Spleen (tissue), 11 donors: Measurements from ENCODE around the gene RBM4. TPM values are rescaled to one million over a fixed set of nuclear protein-coding genes. Genes with fewer than 3 reads are reported as not detected.
A peak's percentile ranks its signal among the peaks of the same experiment; 100 is the strongest.

Source experiments
- DNase-seq: peaks from one replicate; pipeline ENCODE4 v3.0.0-alpha.2; 2020
- H3K27ac ChIP-seq, 8 donors: fragments of 200-600 bp; sonication (generic) in 7 of 8; 1 replicate in 4 of 8; 2 replicates in 4 of 8; pipeline versions ENCODE4 v1.5.0 to v1.8.0; 2016 to 2021; ENCODE audit warnings: inconsistent platforms in 4 of 8, mild to moderate bottlenecking in 4 of 8, moderate library complexity in 1 of 8
- H3K27me3 ChIP-seq, 7 donors: fragments of 200-600 bp; sonication (generic) in 6 of 7; replicated peaks in 1 of 7; 1 replicate in 4 of 7; 2 replicates in 3 of 7; pipeline versions ENCODE4 v1.5.0 to v1.8.0; 2016 to 2021; ENCODE audit warnings: inconsistent platforms in 3 of 7, mild to moderate bottlenecking in 1 of 7
- H3K36me3 ChIP-seq, 6 donors: fragments of 200-600 bp; sonication (generic) in 5 of 6; 1 replicate in 4 of 6; 2 replicates in 2 of 6; pipeline versions ENCODE4 v1.5.0 to v1.8.0; 2016 to 2021; ENCODE audit warnings: inconsistent platforms in 2 of 6
- H3K4me1 ChIP-seq, 6 donors: fragments of 200-600 bp; sonication (generic) in 5 of 6; 1 replicate in 3 of 6; 2 replicates in 3 of 6; pipeline versions ENCODE4 v1.5.0 to v1.8.0; 2016 to 2021; ENCODE audit warnings: inconsistent platforms in 3 of 6
- H3K4me3 ChIP-seq, 8 donors: fragments of 200-600 bp; sonication (generic) in 7 of 8; 1 replicate in 4 of 8; 2 replicates in 4 of 8; pipeline versions ENCODE4 v1.5.0 to v1.8.0; 2016 to 2021; ENCODE audit warnings: inconsistent platforms in 4 of 8, mild to moderate bottlenecking in 4 of 8, moderate library complexity in 2 of 8
- H3K9me3 ChIP-seq, 8 donors: fragments of 200-600 bp; sonication (generic) in 7 of 8; 1 replicate in 4 of 8; 2 replicates in 4 of 8; pipeline versions ENCODE4 v1.5.0 to v1.8.0; 2016 to 2021; ENCODE audit warnings: inconsistent platforms in 4 of 8
- CTCF ChIP-seq, 11 experiments: fragments of 200-600 bp in 7 of 11; fragments of 450-650 bp in 4 of 11; sonication (generic) in 4 of 11; IDR thresholded peaks in 8 of 11; conservative IDR thresholded peaks in 3 of 11; 1 replicate in 7 of 11; 2 replicates in 4 of 11; pipeline versions ENCODE4 v1.4.0 to v1.8.0; 2016 to 2021; ENCODE audit warnings: antibody characterized with exemption in 11 of 11, inconsistent platforms in 4 of 11, mild to moderate bottlenecking in 1 of 11
- POLR2A ChIP-seq, 3 donors: fragments of 450-650 bp; IDR thresholded peaks; one replicate each; pipeline ENCODE4 v1.5.1; 2017; ENCODE audit warnings: antibody characterized with exemption in 3 of 3, mild to moderate bottlenecking in 1 of 3
- POLR2AphosphoS5 ChIP-seq, 3 donors: sonication (generic); formaldehyde crosslinking; IDR thresholded peaks; one replicate each; pipeline ENCODE4 v1.5.1; 2017; ENCODE audit warnings: antibody characterized with exemption in 3 of 3
- WGBS, 5 donors: extraction: QIAGEN DNeasy Blood & Tissue Kit in 3 of 5; methylation state at CpG; one replicate each; pipeline versions ENCODE4 v1.1.5 to v1.1.7; 2013 to 2018; 5-methylcytosine and 5-hydroxymethylcytosine counted together
- intact Hi-C: fragments of 100-400 bp; cut with DNase I; formaldehyde crosslinking; loops from one replicate; pipeline ENCODE4 v1.15.0; 2023; ENCODE audit warnings: low total_unique reads
- polyA plus RNA-seq, 3 donors: library from polyadenylated mRNA; stranded (reverse); fragments of 200-250 nt; gene quantifications; one replicate each; pipeline ENCODE4 v1.2.1, GENCODE V29; 2013
- total RNA-seq, 7 donors: library from RNA; depleted of rRNA in 3 of 7; stranded (reverse); fragments of >200 nt in 3 of 7; fragmentation: NEBNext Ultra II Directional in 4 of 7; extraction: Animal tissue kit (Norgen Biotek cat#: 25700) in 4 of 7; gene quantifications; one replicate each; pipeline versions ENCODE4 v1.1.0 to v1.2.1, GENCODE V29; 2016 to 2021
- donor health status: healthy with polysubstance abuse.
- donor health status: DM: no; HTN: no; CAD: no; lungs with moderate emphysema.
- donor health status: DM: no; HTN: no; CAD: no.
- donor health status: Bipolar disorder and iron deficiency.
- donor health status: healthy.
- donor health status: DM: no; HTN: no; CAD: no.
- donor health status: DM: yes; HTN: yes; CAD: no.

The RBM4 gene
- total and polyA plus RNA-seq, 10 donors: 70.1 to 139 (median 126) TPM

DNA sequence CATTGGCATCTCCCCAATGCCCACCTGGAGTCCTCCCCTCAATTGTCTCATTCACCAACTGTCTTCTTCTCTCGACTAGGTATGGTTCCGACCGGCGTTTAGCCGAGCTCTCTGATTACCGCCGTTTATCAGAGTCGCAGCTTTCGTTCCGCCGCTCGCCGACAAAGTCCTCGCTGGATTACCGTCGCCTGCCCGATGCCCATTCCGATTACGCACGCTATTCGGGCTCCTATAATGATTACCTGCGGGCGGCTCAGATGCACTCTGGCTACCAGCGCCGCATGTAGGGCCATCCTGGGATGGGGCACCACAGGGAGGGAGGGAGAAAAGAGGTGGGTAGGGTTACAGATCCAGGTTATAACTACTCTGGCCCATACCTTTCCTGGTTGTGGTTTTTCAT is 12.1 kb upstream of the RBM4 start:
- H3K27ac ChIP-seq: no peak overlapping the region
- H3K36me3 ChIP-seq: peaks cover 3 to 100% (median 68%) of the 10 kb centered on the region in 6 donors
- 96 to 97% (median 97%) methylated on average over 25 of the region's 25 CpGs for WGBS, 5 donors

DNA sequence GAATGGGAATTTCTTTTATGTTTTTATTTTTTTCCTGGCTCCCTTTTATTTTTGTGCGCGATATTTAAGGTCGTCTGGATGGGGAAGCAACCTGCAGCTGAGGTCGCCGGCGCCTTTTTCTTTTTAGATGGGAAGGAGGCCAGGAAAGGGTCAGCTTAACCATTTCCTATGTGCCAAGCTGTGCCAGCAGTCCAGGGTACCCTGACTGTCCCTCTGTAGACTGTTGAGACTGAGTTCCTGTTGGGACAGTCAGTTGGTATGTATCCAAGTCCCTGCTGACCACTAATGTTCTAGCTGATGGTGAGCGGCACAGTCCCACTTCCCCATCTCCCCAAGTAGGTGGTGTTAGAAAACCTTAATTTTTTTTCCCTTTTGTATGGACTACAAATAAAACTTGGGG is 11.6 kb upstream of the RBM4 start:
- no peak overlapping the region for H3K4me3 ChIP-seq
- TF ChIP-seq POLR2AphosphoS5 (IDR thresholded peaks at IDR 0.05) (no peak), CTCF (IDR thresholded peaks at IDR 0.05 in 8 of 11, conservative IDR thresholded peaks at IDR 0.05 in 3 of 11) (no peak), POLR2A (IDR thresholded peaks at IDR 0.05) (no peak)
- no peak overlapping the region for H3K27ac ChIP-seq
- intact Hi-C loops: no loop called here
- peaks cover 3 to 100% (median 67%) of the 10 kb centered on the region in 6 donors for H3K36me3 ChIP-seq
- peaks cover 13 to 100% (median 48%) of the 10 kb centered on the region in 6 donors for H3K4me1 ChIP-seq
- no peak for DNase-seq
- H3K9me3 ChIP-seq: no peaks in the 10 kb centered on the region
- H3K27me3 ChIP-seq: no peaks in the 10 kb centered on the region
- 61 to 84% (median 74%) methylated on average over 7 of the region's 7 CpGs for WGBS, 5 donors

More for the DNA sequence above, 12.1 kb upstream of the RBM4 start:
- no peak for DNase-seq
- Histone ChIP-seq H3K9me3 (no peaks in the 10 kb centered on the region), H3K4me1 (peaks cover 19 to 100% (median 49%) of the 10 kb centered on the region in 6 donors), H3K27me3 (no peaks in the 10 kb centered on the region), H3K4me3 (no peak overlapping the region)
- intact Hi-C loops: no loop called here
- TF ChIP-seq CTCF (IDR thresholded peaks at IDR 0.05 in 8 of 11, conservative IDR thresholded peaks at IDR 0.05 in 3 of 11) (no peak), POLR2AphosphoS5 (IDR thresholded peaks at IDR 0.05) (peak in 1 of 3 donors; percentile 41), POLR2A (IDR thresholded peaks at IDR 0.05) (no peak)

DNA sequence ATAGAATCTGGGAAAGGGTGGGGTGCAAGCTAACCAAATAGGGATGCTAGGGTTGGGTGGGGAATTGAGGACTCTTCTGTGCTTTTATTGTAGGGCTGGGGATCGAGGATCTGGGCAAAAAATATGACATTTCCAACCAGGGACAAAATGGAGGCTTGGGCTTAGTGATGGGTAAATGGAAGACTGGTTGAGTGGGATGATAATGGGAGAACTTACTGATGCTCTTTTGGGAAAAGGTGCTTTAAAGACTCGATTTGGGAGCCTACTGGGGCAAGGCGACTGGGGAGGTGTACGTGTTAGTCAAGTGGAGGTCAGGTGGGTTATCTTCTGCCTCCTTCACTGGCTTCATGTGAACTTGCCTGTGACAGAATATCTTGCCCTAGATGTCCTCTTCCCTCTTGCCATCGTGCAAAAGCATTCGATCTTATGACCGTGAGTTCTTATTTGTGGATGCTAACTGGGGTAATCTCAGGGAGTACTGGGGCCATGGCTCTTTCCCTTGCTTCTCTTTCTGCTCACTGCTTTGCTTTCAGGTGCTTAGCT is 10.4 kb upstream of the RBM4 start:
- intact Hi-C loops: no loop called here
- H3K9me3 ChIP-seq: no peaks in the 10 kb centered on the region
- peaks cover 3 to 100% (median 46%) of the 10 kb centered on the region in 6 donors for H3K4me1 ChIP-seq
- no peaks in the 10 kb centered on the region for H3K27me3 ChIP-seq
- H3K4me3 ChIP-seq: no peak overlapping the region
- peaks cover 3 to 100% (median 66%) of the 10 kb centered on the region in 6 donors for H3K36me3 ChIP-seq
- TF ChIP-seq POLR2AphosphoS5 (IDR thresholded peaks at IDR 0.05) (no peak), POLR2A (IDR thresholded peaks at IDR 0.05) (no peak), CTCF (IDR thresholded peaks at IDR 0.05 in 8 of 11, conservative IDR thresholded peaks at IDR 0.05 in 3 of 11) (no peak)
- DNase-seq: no peak
- no peak overlapping the region for H3K27ac ChIP-seq
- WGBS, 5 donors: 85 to 95% (median 93%) methylated on average over 7 of the region's 7 CpGs

- Histone ChIP-seq H3K4me3 (no peak overlapping the region), H3K4me1 (peaks cover 0 to 95% (median 35%) of the 10 kb centered on the region in 6 donors), H3K27ac (peak overlapping the region in 1 of 8 donors; percentile 1), H3K27me3 (no peaks in the 10 kb centered on the region), H3K9me3 (no peaks in the 10 kb centered on the region), H3K36me3 (peaks cover 3 to 100% (median 60%) of the 10 kb centered on the region in 6 donors)
- no peak for DNase-seq
- 82 to 100% (median 91%) methylated on average over 2 of the region's 2 CpGs for WGBS, 5 donors
- no peak for TF ChIP-seq POLR2A (IDR thresholded peaks at IDR 0.05)
- no peak for TF ChIP-seq CTCF (IDR thresholded peaks at IDR 0.05 in 8 of 11, conservative IDR thresholded peaks at IDR 0.05 in 3 of 11)
- no peak for TF ChIP-seq POLR2AphosphoS5 (IDR thresholded peaks at IDR 0.05)
- intact Hi-C loops: no loop called here
These were observed 9.1 kb upstream of the RBM4 start for GRCh38 chr11:66629356-66629755.
